Stimulated activated CD4-positive, alpha-beta T cell treated with anti-CD3 and anti-CD28 coated beads, Interleukin-2, amount 100 ng/mL, for 48 hours (primary cell): ENCODE measurements around the gene ARL17B.
A peak's percentile ranks its signal among the peaks of the same experiment; 100 is the strongest.
"Not testable (repeated sequence)": the region's sequence is repeated elsewhere in the genome, so short reads cannot be mapped to it uniquely, and the experiment has no call there.

Source experiments
- DNase-seq, 2 donors: peaks; one replicate each; pipeline ENCODE4 v3.0.0-alpha.2; 2020

Gene ARL17B

DNA sequence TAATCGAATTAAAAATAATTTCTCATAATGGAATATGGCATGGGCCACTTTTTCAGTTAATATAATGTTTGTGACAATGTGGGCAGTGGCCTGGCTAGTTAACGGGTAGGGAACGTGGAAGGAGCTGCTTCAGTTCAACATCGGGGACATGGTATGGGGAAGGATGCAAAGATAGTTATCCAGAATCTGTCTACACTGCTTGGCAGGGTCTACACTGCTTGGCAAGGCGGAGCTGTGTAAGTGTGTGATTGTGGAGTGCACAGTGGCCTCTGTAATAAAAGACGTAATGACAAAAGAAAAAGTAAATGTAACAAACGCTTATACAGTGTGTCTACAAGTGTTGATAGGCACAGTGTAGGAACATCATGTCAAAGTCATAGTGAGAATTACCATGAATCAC, 74.0 kb downstream of the ARL17B start:
- not testable (repeated sequence) for DNase-seq

DNA sequence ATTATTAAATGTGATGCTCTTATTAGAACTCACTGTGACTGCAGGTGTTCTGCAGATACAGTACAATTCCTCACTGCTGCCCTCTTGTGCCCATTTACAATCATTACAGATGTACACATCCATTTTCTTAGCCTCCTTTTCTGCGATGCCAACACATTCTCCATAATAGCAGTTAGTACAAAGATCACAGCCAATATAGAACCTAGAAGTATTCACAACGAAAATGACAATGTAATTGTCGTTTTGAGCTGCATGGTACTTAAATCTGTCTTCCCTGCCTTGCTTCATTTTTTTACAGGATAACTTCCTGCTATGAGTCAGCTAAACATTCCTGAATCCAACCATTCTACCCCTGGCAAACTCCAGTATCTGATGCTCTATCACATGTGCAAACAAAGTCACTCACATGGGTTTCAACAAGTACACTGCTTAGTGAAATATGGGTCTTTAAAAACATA, 74.8 kb downstream of the ARL17B start:
- peak; percentile 65 to 76 for DNase-seq

DNA sequence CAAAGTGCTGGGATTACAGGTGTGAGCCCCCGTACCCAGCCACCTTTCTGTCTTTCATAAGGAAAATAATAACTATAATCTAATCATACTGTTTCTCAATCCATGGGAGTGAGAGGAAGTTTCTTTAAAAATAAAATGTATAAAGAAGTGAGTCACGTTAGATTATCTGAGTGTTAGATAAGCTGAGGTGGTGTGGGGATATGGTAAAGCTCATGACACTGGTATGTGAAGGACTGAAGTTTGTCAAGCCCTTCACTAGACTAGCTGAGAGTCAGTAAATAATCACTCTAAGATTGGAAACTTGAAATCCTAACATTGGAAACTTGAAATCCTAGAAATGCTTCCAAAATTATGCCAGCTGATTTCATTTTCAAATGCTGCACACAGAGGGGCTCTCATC, 76.1 kb downstream of the ARL17B start:
- DNase-seq = not testable (repeated sequence)

DNA sequence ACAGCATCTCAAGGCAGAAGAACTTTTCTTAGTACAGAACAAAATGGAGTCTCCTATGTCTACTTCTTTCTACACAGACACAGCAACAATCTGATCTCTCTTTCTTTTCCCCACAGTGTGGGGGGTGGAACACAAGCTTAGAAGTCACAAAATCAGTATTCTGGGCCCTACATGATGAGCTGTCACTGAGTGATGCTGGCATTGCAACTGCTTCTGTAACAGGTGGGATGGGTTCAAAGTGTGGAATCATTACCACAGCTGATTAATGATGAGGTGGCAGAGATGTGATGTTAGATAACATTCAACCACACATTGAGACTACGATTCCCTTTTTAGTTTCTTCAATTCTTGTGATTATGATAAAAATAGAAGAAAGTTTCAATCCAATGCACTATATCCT, 77.1 kb downstream of the ARL17B start:
- peak in 1 of 2 donors; percentile 49 for DNase-seq

DNA sequence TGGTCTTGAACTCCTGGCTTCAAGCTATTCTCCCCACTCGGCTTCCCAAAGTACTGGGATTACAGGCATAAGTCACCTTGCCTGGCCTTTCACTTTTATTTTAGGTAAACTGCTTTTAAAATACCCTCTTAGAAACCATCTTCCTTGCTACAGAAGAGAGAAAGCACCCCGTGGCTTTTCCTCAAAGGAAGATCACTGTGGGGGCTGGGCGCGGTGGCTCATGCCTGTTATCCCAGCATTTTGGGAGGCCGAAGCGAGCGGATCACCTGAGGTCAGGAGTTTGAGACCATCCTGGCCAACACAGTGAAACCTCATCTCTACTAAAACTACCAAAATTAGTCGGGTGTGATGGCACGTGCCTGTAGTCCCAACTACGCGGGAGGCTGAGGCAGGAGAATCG, 78.9 kb downstream of the ARL17B start:
- DNase-seq = not testable (repeated sequence)

DNA sequence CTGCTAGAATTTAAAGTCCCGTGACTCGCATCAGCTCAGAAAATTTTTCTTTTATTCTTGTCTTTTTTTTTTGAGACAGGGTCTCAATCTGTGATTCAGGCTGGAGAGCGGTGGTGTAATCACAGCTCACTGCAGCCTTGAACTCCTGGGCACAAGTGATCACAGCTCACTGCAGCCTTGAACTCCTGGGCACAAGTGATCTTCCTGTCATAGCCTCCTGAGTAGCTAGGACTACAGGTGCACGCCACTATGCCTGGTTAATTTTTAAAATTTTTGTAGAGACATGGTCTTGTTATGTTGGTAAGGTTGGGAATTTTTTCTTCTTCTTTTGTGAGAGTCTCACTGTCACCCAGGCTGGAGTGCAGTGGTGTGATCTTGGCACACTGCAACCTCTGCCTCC, 80.2 kb downstream of the ARL17B start:
- not testable (repeated sequence) for DNase-seq

DNA sequence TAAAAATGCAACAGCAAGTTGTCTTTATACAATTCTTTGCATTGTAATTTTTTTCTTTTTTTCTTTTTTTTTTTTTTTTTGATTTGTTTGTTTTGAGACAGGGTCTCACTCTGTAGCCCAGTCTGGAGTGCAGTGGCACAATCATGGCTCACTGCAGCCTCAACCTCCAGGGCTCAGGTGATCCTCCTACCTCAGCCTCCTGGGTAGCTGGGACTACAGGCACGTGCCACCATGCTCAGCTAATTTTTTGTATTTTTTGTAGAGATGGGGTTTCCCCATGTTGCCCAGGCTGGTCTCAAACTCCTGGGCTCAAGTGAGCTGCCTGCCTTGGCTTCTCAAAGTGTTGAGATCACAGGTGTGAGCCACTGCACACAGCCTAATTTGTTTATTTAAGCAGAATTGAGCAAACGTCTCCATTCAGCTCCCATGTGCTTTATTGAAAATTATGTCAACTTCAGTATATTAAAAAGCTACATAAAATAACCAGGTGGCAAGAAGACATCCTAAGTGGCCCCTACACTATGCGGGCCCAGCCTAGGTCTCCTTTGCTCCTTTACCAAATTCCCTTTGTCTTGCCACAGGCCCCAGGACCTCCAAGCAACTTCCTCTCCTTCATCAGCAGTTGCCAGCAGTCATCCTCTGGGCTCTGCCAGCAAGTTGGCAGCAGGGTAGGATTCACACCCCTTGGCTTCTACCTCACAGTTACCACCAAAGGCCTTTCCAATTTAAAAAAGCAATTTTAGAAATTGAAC, 84.7 kb downstream of the ARL17B start:
- DNase-seq = not testable (repeated sequence)

DNA sequence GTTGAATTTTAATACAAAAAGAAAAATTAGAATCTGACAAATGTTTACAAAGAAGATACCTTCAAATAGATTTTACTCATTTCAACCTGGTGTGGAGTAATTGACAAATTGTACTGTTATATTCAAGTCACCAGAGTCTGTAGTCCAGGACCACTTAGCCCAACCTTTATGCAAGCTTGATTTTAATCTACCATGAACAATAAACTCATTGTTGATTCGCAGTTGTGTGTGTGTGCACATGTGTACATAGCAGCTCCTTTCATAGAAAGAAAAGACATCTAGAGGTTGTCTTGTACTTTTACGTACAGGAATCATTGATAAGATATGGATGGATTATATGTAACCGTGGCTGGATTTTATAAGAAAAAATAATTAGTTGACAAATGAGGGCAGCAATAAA, 87.3 kb downstream of the ARL17B start:
- no peak for DNase-seq

DNA sequence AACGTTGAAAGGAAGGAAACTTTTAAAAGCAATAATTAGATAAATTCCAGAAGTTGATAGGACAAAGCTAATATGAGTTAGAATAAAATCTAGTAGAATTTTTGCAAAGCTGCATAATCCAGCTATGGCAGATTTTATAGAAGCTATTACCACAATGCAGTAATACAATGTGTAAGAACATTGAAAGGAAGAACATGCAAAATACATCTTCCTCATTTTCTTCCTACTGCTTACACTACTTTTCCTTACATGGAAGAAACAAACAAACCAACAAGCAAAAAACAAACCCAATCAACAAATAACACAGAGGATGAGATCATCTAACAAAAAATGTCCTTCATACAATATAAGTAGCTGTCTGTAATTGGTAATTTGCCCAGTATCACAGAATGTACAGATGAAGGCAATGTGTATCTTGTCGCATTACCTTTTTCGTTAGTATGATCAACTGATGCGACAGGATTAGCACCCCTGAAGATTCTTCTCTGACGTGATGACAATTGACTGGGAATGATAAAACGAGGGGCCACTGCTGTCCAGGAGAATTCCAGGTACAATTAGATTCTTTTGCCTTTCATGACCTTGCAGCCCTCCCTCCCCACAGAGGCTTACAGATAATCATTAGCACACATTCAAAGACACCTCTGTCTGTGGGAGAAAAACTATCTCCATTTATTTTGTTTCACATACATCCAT, 87.9 kb downstream of the ARL17B start:
- no peak for DNase-seq

DNA sequence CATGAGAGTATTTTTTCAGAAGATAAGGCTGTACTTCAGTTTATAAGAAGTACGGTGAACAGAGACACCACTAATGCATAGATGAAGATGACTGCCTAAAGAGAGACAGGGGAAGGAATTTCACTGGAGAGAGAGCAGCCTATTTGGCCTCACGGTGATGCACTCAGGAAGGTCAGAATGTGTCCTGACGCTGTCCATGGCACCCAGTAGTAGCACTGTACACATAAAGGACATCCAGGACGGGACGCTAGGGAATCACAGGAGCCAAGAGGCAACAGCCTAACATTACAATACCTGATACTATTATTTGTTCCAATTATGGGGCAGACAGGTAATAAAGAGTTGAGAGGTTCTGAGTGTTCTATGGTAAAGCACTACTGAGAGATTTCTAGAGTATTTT, 91.5 kb downstream of the ARL17B start:
- no peak for DNase-seq

DNA sequence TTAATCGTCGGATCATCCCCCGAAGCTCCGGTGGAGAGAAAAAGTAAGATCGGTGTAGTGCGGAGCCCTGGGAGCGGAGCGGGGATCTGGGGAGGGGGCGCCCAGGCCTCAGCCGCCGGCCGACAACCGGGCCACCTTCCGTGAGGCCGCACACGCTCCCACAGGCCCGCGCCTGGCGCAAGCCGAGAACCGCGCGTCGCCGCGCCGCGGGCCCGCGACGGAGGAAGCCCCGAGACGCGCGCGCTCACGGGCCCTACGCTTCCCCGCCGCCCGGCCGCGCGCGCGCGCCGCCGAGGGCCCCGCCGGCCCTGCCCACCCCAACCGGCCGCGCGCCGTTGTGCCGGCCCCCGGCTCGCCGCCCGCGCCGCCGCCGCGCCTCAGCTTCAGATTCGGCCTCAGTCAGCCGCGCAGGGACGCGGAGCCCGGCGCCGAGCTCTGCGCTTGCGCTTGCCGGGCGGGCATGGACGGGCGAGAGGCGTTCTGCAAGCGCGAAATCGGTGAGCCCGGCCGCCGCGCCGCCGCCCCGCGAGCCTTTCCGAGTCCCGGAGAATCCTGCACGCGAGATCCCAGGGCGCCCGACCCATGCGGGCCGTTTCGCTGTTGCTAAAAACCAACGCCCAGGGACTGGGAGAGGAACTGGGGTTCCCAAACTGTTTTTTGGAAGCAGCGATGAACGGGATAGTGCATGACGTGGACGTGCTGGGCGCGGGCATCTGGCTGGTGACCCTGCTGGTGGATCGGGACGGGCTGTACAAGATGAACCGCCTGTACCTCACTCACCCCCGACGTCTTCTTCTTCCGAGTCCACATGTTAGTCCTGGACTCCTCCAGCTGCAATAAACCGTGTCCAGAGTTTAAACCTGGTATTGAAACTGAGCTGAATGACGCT, 94.7 kb downstream of the ARL17B start:
- peak; percentile 77 to 80 for DNase-seq

DNA sequence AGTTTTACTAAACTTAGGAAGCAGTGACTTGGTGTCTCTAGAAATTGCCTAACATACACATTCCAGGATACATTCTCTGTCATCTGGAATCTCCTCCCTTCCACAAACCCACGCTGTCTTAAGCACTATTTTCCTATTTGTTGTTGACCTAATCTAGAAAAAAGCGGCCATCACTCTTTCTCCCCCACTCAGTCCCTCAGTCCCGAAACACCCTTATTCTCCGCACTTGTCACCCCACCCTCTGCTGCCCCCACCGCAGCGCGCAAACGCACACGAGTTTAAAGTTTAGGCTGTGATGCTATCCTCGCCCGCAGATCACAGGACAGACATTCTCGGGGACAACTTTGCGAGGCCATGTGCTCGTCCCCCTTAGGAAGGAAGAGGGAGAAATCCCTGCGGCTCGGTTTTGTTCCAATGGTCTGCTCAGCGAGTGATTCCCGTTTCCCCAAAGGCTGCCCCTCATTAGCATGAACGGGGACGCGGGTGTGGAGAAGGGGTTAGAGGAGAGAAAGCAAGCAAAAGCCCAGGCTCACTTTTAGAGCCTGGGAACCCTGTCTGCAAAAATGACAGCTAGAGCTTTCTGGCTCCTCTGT, 95.4 kb downstream of the ARL17B start:
- not testable (repeated sequence) for DNase-seq

DNA sequence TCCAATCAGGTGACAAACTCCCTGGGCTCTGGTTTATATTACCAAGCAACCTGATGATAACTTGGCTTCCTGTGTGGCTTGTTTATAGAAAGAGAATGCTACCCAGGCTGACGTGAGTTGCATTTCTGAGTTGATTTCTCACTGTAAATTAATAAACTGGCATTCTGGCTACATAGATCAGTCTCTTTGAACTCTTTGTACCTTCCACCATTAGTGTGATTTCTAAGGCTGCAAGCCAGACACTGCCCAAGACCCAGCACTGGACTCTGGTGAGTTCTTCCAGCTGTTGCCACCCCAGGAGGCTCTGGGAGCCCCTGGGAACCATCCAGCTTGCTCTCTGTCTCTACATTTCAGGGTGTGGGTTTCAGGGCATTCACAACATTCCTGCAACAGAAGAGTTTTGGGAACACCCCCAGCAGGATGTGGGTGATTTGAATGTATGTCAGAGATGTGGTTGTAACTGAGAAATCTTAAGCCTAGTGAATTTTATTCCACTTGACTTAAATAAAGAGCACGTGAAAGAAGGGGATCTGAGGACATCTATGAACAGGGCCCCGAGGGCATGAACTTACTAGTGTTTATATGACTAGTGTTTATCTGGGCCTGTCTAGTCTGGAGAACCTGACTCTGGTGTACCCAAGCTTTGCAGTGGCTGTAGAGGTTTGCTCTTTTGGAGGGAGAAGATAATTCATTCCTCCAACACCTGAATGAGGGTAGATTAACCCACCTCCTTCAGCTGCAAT, 96.9 kb downstream of the ARL17B start:
- DNase-seq = no peak

DNA sequence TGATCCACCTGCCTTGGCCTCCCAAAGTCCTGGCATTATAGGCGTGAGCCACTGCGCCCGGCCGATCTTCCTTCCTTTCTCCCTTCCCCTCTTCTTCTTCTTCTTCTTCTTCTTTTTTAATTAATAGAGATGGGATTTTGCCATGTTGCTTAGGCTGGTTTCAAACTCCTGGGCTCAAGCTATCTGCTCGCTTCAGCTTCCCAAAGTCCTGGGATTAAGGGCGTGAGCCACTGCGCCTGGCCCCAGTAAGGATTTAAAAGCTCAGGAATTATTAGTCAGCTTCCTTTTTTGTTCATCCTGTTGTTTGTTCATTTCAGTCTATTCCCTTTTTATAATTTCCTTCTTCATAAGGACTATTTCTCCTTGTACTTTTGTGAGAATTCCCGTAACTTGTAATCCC, 99.3 kb downstream of the ARL17B start:
- DNase-seq = no peak

DNA sequence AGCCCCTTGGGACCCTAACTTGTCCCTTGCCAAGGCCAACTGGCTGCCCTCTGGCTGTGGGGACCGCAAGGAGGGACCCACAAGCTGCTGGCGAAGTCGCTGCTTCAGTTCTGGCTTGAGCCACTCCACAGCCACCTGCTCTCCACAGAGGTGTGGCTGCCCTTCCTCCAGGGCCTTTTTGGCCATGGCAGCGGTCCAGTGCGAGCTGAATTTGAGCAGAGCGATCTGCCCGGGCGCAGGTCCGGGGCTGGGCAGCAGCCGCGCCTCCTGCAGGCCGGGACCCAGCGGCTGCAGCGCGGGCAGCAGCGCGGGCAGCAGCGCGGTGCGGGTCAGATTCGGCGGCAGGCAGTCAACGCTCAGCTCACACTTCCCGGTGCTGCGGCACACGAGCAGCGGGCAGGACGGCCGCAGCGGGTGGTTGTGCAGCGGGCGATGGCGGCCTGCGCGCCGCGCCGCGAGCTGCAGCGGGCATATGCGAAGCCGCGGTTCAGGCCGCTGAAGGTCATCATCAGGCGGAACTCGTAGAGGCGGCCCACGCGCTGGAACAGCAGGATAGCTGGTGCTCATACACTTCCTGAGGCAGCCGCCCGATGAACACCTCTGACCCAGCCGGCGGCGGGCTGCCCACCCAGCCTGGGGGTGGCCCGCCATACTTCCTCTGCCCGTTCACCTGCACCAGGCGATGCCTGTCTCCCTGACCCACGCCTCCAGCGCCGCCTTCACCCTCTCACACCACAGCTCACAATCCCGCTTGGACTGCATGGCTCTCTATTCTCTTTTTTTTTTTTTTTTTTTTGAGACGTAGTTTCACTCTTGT, 101.5 kb downstream of the ARL17B start:
- not testable (repeated sequence) for DNase-seq

DNA sequence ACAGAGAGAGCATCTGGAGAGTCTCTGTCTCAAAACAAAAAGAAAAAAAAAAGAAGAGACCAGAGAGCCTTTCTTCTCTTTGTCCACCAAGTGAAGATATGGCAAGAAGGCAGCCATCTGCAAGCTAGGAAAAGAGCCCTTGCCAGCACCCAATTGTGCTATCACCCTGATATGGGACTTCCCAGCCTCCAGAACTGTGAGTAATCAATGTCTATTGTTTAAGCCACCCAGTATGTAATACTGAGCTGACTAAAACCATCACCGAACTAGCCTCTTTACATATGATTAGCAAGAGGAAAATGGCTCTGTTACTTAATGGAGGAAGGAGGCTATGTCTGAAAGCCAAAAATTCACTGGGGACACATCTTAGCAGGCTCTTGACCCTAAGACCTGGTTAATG, 105.2 kb downstream of the ARL17B start:
- DNase-seq = not testable (repeated sequence)

DNA sequence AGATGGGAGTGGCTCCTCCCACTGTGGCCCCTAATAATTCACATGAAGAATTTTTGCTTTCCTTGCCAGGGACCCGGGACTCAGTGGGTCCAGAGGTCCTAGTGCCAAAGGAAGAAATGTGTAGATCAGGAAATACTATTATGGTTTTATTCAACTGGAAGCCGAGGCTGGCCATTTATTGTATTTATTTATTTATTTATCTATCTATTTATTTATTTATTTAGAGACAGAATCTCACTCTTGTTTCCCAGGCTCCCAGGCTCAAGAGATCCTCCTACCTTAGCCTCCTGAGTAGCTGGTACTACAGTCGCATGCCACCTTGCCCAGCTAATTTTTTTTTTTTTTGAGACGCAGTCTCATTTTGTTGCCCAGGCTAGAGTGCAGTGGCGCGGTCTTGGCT, 107.4 kb downstream of the ARL17B start:
- DNase-seq = not testable (repeated sequence)

DNA sequence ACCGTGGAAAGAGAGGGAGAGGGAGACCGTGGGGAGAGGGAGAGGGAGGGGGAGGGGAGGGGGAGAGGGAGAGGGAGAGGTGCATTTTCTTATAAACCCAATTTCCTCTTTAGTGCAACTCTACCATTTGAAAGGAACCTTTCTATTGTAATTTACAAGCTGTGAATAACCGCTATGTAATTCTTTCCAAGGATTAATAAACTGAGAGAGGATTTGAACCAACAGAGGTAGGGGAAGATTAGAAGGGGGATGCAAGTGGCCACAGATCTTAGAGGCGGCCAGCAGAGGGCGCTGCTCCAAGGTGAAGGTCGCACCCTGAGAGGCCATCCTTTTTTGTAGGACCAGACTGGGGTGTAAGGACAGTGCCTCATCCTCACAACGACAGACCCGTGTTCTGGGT, 107.8 kb downstream of the ARL17B start:
- peak; percentile 71 to 78 for DNase-seq

DNA sequence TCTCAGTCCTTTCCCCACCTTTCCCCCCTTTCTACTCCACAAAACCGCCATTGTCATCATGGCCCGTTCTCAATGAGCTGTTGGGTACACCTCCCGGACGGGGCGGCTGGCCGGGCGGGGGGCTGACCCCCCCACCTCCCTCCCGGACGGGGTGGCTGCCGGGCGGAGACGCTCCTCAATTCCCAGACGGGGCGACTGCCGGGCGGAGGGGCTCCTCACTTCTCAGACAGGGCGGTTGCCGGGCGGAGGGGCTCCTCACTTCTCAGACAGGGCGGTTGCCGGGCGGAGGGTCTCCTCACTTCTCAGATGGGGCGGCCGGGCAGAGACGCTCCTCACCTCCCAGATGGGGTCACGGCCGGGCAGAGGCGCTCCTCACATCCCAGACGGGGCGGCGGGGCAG, 108.8 kb downstream of the ARL17B start:
- not testable (repeated sequence) for DNase-seq

DNA sequence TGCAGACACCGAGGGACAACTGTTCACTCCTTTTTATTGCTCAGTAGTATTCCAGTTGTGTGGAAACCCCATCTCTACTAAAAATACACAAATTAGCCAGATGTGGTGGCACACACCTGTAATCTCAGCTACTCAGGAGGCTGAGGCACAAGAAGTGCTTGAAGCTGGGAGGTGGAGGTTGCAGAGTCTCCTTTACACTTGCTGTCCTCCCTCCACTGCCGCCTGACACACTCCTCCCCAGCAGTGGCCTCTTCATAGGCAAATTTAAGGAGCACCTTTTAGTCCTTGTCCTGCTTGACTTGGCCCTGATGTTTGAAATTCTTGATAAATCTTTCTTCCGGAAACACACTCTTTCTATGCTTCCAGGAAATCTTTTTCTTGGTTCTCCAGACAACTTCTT, 112.4 kb downstream of the ARL17B start:
- DNase-seq = not testable (repeated sequence)
